GM04504 (cell line): Measurements from ENCODE around the gene FRYL.
"Not testable (repeated sequence)": the region's sequence is repeated elsewhere in the genome, so short reads cannot be mapped to it uniquely, and the experiment has no call there.

ENCODE experiments used
- DNase-seq: peaks from one replicate; pipeline ENCODE4 v3.0.0-alpha.2; 2012; ENCODE audit warnings: low read depth

The FRYL gene

GRCh38 chr4:48785302-48785701 lies 5.2 kb upstream of the FRYL start:
- DNase-seq, result no peak

GRCh38 chr4:48781968-48782367 lies 1.9 kb upstream of the FRYL start:
- DNase-seq, result no peak

- peak; percentile 10 for DNase-seq
Measured at GRCh38 chr4:48780865-48781214, 761 bp upstream of the FRYL start.

- DNase-seq, result peak; percentile 32
Measured at GRCh38 chr4:48779095-48779997, 733 bp downstream of the FRYL start.

GRCh38 chr4:48778431-48779094 lies 1.5 kb downstream of the FRYL start:
- DNase-seq, result peak; percentile 15

GRCh38 chr4:48777739-48778138 lies 2.3 kb downstream of the FRYL start:
- DNase-seq, result no peak

GRCh38 chr4:48774760-48775710 lies 5.0 kb downstream of the FRYL start:
- no peak for DNase-seq

- DNase-seq, result no peak
Measured at GRCh38 chr4:48772556-48772955, 7.5 kb downstream of the FRYL start.

- no peak for DNase-seq
Measured at GRCh38 chr4:48767055-48767929, 12.8 kb downstream of the FRYL start.

GRCh38 chr4:48766131-48766792 lies 13.8 kb downstream of the FRYL start:
- no peak for DNase-seq

GRCh38 chr4:48762408-48762807 lies 17.7 kb downstream of the FRYL start:
- no peak for DNase-seq

GRCh38 chr4:48761286-48761685 lies 18.8 kb downstream of the FRYL start:
- no peak for DNase-seq

GRCh38 chr4:48758703-48759102 lies 21.4 kb downstream of the FRYL start:
- DNase-seq, result not testable (repeated sequence)

- DNase-seq, result no peak
Measured at GRCh38 chr4:48756689-48757220, 23.3 kb downstream of the FRYL start.

- DNase-seq, result no peak
Measured at GRCh38 chr4:48755281-48755680, 24.8 kb downstream of the FRYL start.

GRCh38 chr4:48753159-48753558 lies 26.9 kb downstream of the FRYL start:
- no peak for DNase-seq

GRCh38 chr4:48752726-48753125 lies 27.4 kb downstream of the FRYL start:
- no peak for DNase-seq

GRCh38 chr4:48752246-48752645 lies 27.8 kb downstream of the FRYL start:
- DNase-seq, result no peak

- DNase-seq, result no peak
Measured at GRCh38 chr4:48748949-48749596, 31.0 kb downstream of the FRYL start.
